Measurements from ENCODE around the gene KRTAP4-7. TPM values are rescaled to one million over a fixed set of nuclear protein-coding genes. Genes with fewer than 3 reads are reported as not detected.
"Not testable (repeated sequence)": the region's sequence is repeated elsewhere in the genome, so short reads cannot be mapped to it uniquely, and the experiment has no call there.

The KRTAP4-7 gene
- total RNA-seq, 1 donor from 2014 or later: not detected

DNA sequence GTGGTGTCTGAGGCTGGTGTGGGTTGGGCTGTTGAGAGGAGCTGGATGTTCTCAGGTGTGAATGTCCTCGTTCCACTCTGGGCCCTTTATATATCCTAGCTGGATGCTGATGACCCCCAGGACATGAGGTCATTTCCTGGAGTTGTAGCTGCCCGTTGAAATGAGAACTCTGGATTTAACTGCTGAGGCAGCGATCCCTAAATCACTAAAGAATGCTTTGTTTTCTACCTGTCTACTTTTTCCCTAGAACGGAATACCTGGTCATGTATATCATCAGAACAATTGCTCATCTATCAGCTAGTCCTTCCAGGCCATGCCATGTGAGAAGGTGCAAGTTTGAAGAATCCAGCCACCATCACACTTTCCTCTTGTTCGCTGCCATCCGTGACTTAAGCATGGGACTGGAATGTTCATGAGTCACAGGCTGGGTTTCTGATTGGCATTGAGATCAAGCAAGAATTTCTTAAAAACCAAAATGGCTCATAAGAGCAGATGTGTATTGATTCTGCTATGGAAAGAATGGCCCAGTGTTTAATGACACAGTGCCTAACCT, 23.8 kb upstream of the KRTAP4-7 start, which contains the start of gene KRTAP2-3:
TSS of gene KRTAP2-3 (minus strand) at position 63 of the 553 bp plus-strand sequence. CDS start 64 bp downstream, outside the sequence.
- DNase-seq (ENCODE audit: low read depth): peak; percentile 98
- no peak for TF ChIP-seq CTCF (conservative IDR thresholded peaks at IDR 0.05; ENCODE audit: low read depth, low read length)
- H3K4me3 ChIP-seq (ENCODE audit: low read depth, low read length): no peak within 1 kb of the TSS

DNA sequence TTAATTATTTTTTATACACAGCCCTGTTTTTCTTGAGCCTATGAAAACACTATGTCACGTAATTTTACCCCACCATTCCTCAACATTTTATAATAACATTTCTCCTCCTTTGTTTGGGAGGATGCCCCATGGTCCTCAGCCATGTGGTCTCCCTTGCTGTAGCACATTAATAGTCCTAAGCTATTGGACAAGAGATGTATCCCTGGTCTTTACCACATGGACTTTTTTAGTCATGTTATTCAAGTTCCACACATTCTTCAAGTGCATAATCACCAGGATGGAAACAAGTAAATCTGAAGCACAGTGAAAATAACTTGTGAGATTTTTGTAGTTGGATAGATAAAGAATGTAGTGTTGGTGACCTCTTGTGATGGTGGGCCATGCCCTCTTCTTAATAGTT, 22.0 kb upstream of the KRTAP4-7 start:
- DNase-seq (ENCODE audit: low read depth): peak; percentile 92
- no peak for TF ChIP-seq CTCF (conservative IDR thresholded peaks at IDR 0.05; ENCODE audit: low read depth, low read length)
- no peak overlapping the region for H3K4me3 ChIP-seq (ENCODE audit: low read depth, low read length)

GRCh38 chr17:41063449-41063848, 20.5 kb upstream of the KRTAP4-7 start:
- H3K4me3 ChIP-seq (ENCODE audit: low read depth, low read length): no peak overlapping the region
- TF ChIP-seq CTCF (conservative IDR thresholded peaks at IDR 0.05; ENCODE audit: low read depth, low read length): no peak
- DNase-seq (ENCODE audit: low read depth): no peak

DNA sequence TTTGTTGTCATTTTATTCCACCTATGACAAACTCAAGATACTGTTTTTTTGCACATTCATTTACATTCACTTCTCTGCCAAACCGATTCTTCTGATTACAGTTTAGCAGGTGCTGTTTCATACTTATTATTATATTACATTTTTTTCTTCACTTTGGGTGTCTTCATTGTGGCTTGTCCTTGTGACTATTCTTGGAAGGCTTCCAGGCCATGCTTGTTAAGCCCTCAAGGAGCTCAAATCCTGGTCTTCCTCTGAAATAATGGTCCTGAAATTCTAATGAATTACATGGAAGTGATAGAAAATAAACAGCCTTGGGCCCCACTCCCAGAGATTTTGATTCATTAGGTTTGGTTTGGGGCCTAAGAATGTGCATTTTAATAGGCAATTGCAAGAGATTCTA, 19.6 kb upstream of the KRTAP4-7 start:
- H3K4me3 ChIP-seq (ENCODE audit: low read depth, low read length): no peak overlapping the region
- DNase-seq (ENCODE audit: low read depth): no peak
- no peak for TF ChIP-seq CTCF (conservative IDR thresholded peaks at IDR 0.05; ENCODE audit: low read depth, low read length)

DNA sequence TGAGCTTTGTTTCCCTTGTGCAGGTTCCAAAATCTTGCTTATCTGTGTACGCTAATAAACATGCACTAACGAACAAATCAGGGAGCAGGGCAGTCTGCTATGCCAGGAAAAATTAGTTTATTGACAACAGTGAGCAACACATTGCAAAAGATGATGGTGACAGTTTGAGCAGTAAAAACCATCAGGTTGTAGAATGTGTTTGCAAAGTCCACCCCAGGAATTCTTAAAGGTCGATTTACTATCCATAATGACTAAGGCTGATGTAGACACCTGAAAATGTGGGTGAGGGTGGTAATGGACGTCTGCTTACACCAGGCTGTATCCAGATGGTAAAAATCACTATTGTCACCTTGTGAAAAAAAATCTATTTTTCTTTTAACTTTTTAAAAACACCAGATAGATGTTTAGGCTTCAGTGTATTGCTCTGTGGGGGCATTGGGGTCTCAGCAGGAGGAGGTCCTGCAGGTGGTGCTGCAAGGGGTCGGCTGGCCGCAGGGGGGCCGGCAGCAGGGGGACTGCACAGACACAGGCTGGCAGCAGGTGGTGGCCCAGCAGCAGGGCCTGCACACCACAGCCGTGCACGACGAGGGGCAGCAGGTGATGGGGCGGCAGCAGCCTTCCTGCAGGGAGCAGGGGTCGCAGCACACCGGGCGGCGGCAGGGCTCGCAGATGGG, 18.8 kb upstream of the KRTAP4-7 start:
- not testable (repeated sequence) for DNase-seq (ENCODE audit: low read depth); H3K4me3 ChIP-seq (ENCODE audit: low read depth, low read length)

- DNase-seq (ENCODE audit: low read depth): peak; percentile 76
- TF ChIP-seq CTCF (conservative IDR thresholded peaks at IDR 0.05; ENCODE audit: low read depth, low read length): no peak
- H3K4me3 ChIP-seq (ENCODE audit: low read depth, low read length): no peak within 1 kb of the TSS
These were observed 17.9 kb upstream of the KRTAP4-7 start, which contains the start of gene KRTAP2-4 for GRCh38 chr17:41065829-41066624. TSS of gene KRTAP2-4 (minus strand) at chr17:41065879. CDS start at chr17:41065845, 34 bp downstream.

GRCh38 chr17:41067281-41067680, 16.7 kb upstream of the KRTAP4-7 start:
- no peak for TF ChIP-seq CTCF (conservative IDR thresholded peaks at IDR 0.05; ENCODE audit: low read depth, low read length)
- no peak overlapping the region for H3K4me3 ChIP-seq (ENCODE audit: low read depth, low read length)
- DNase-seq (ENCODE audit: low read depth): no peak

All from epithelial cell of proximal tubule (primary cell).